Thyroid gland (tissue), 4 donors: ENCODE data around the gene NDST1.

Experiments used
- POLR2A ChIP-seq, 2 donors: fragments of 450-650 bp; IDR thresholded peaks; one replicate each; pipeline ENCODE4 v1.6.1; 2017; ENCODE audit warnings: antibody characterized with exemption in 2 of 2, mild to moderate bottlenecking in 2 of 2, moderate library complexity in 1 of 2
- TF ChIP-seq, protein P1 (sequence below), 6 experiments: fragments of 200-600 bp in 3 of 6; fragments of 450-650 bp in 3 of 6; sonication (generic) in 3 of 6; IDR thresholded peaks; one replicate each; pipeline ENCODE4 v1.5.1; 2016 to 2019; ENCODE audit warnings: antibody characterized with exemption in 6 of 6, mild to moderate bottlenecking in 2 of 6, inconsistent platforms in 1 of 6, moderate library complexity in 1 of 6

DNA sequence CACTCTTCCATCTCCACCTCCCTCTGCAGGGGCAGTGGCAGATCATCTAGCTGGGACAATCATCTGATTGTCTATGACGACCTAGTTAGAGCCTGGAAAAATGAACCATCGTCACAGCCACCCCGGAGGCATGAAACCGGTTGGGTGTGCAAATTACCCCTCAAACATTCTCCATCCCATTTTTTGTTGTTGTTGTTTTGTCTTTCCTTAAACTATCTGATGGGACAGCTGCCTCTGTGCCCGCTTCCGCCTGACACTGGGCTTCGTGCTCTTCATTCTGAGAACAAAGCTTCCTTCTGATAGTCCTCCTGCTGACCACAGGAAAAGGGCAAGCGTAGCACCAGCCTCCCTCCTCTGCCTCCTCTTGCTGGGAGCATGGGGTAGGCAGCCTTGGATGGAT, 7.0 kb upstream of the NDST1 start:
- TF ChIP-seq, protein P1, sequence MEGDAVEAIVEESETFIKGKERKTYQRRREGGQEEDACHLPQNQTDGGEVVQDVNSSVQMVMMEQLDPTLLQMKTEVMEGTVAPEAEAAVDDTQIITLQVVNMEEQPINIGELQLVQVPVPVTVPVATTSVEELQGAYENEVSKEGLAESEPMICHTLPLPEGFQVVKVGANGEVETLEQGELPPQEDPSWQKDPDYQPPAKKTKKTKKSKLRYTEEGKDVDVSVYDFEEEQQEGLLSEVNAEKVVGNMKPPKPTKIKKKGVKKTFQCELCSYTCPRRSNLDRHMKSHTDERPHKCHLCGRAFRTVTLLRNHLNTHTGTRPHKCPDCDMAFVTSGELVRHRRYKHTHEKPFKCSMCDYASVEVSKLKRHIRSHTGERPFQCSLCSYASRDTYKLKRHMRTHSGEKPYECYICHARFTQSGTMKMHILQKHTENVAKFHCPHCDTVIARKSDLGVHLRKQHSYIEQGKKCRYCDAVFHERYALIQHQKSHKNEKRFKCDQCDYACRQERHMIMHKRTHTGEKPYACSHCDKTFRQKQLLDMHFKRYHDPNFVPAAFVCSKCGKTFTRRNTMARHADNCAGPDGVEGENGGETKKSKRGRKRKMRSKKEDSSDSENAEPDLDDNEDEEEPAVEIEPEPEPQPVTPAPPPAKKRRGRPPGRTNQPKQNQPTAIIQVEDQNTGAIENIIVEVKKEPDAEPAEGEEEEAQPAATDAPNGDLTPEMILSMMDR (IDR thresholded peaks at IDR 0.05) = no peak
- no peak for TF ChIP-seq POLR2A (IDR thresholded peaks at IDR 0.05)
